ENCODE data around the gene FYB1.
A peak's percentile ranks its signal among the peaks of the same experiment; 100 is the strongest.
"Not testable (repeated sequence)": the region's sequence is repeated elsewhere in the genome, so short reads cannot be mapped to it uniquely, and the experiment has no call there.

The FYB1 gene

DNA sequence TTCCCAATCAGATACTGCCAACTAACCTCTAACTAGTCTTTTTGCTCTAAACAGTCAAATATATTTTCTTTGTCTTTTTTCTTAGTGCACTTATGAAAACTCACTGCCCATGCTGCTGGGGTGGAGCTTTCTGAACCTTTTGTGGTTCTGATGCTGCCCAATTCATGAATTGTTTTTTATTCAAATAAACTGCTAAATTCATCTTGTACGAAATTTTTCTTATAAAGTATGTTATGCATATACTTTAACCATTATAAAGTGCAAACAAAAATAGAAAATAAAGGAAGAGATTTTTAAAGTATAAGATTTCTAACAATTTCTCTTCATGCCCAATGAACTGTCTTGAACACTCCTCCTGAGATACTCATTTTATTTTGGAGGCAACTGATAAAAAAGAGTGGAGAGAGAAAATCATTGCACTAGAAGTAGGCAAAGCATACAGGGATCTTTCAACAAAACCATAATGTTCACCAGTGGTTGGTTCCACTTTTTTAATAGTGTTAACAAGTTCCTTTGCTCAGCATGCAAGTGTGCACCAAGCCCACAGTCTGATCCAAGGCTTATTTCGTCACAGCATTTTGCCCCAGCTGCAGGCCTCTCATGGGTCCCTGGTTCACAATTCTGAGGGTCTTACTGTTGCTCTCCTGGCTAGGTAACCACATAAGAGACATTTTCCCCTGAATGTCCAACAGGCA lies 6.2 kb upstream of the FYB1 start:
- no peak for FAIRE-seq

DNA sequence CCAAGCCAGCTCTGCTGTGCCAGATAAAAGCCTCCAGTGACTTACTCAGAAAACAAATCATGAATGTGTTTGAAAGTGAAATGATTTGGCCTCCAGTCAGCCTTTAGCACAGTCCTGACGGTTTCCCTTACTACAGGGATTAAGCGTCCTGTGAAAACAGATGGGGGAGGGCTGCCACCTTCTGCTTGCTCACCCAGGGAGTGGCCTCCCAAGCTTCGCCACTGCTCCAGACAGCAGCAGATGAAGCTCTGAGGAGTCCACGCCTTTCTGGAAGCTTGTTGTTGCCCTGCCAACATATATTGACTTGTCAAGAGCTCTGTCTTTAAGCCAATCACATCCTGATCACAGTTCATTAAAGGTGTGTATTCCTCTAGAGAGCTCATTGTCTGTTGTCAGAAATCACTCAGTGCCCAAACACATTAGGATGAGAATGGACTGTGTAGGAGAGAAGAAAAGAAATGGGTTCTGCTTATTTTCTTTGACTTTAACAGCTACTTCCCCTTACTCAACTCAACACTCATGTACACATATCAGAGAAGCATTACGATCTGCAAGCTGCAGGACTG lies 4.9 kb upstream of the FYB1 start:
- FAIRE-seq, result no peak

DNA sequence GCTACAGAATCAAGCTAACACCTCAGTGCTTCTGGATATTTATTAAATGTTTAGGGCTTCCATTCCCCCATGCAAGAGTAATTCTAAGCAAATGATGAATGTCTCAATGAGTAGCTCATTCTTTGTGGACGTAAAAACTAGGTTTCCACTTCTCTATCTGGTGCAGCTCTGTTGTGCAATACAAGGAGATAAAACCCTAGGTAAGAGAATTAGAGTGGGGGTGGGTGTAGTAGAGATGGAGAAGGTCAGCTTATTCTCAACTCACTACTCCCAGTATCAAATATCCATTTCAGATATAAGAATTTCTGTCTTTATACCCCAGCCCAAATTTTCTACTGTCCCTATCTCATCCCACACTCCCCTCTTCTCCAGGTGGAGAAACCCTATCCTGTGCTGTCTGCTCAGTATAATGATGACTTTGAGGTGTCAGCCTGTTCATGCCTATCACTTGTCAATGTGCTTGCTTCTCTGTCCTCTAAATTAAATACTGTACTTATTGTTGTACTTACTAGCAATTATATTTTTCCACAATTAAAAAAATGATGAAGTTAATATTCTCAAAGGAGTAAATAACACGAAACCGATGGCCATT lies 4.3 kb upstream of the FYB1 start:
- no peak for FAIRE-seq

DNA sequence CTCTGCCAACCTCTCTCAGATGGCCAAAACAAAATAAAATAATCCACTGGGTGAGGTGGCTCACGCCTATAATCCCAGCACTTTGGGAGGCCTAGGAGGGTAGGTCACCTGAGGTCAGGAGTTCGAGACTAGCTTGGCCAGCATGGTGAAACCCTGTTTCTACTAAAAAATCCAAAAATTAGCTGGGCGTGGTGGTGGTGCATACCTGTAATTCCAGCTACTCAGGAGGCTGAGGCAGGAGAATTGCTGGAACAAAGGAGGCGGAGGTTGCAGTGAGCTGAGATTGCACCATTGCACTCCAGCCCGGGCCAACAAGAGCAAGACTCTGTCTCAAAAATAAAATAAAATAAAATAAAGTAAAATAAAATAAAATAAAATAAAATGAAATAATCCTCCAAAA lies 2.3 kb upstream of the FYB1 start:
- FAIRE-seq, result not testable (repeated sequence)

DNA sequence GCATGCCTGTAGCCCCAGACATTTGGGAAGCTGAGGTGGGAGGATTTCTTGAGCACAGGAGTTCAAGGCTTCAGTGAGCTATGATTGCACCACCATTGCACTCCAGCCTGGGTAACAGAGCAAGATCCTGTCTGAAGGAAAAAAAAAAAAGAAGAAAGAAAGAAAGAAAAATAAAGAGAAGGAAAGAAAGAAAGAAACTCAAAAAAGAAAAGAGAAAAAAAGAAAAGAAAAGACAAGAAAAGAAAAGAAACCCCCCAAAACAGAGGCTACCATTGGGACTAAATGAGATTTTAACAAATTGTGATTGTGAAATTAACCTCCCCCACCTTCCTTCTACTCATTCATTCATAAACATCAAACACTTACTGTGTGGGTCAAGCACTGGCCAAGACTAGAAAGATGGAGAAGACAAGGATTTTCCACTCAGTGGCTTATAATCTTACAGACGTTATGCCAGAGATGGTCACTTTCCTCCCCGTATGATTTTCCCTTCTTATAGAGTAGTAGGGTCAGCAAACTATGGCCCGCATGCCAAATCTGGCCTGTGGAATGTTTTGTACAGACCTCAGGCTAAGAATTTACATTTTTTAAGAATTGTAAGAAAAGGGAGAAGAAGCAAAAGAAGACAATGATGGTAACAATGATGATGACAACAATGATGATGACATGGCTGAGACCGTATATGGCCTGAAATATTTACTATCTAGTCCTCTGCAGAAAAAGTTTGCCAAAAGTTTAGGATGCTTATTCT lies 1.1 kb upstream of the FYB1 start:
- FAIRE-seq, result no peak

DNA sequence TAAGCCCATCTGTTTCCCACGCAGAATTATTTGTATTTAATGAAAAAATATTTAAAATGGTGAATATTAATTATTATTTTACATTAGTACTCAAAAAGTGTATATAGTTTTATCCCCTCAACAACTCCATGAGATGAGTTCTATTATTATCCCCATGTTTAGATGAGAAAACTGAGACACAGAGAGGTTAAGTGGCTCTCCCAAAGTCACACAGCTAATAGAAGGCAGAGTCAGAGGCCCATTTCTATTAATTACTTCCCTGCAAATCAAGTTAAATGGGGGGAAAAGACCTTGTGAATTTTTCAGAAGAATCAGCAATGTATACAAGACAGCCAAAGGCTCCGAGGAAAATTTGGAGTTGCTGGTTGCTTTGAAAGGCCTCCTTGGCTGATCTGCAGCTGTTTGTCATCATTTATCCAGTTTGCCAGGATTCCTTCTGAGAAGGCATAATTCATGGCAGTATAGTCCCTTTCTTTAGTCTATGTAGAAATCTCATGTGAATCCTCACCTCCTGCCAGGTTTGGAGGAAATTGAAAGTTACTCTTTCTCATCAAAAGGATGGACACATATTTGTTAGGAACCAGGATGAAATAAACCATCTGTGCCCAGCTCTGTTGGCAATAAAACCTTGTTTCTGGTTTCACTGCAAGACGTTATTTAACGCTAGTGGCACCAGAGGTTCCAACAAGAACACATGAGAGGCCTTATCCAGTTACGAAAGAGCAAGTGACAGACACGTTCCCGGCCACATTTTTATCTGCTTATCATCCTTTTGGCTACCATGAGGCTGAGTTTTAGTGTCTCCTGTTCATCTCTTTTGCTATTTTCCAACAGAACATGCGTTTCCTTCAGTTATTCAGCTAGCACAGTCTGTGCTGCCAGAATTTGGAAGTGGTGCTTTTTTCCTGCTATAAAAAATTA lies 621 bp downstream of the FYB1 start:
- no peak for FAIRE-seq

DNA sequence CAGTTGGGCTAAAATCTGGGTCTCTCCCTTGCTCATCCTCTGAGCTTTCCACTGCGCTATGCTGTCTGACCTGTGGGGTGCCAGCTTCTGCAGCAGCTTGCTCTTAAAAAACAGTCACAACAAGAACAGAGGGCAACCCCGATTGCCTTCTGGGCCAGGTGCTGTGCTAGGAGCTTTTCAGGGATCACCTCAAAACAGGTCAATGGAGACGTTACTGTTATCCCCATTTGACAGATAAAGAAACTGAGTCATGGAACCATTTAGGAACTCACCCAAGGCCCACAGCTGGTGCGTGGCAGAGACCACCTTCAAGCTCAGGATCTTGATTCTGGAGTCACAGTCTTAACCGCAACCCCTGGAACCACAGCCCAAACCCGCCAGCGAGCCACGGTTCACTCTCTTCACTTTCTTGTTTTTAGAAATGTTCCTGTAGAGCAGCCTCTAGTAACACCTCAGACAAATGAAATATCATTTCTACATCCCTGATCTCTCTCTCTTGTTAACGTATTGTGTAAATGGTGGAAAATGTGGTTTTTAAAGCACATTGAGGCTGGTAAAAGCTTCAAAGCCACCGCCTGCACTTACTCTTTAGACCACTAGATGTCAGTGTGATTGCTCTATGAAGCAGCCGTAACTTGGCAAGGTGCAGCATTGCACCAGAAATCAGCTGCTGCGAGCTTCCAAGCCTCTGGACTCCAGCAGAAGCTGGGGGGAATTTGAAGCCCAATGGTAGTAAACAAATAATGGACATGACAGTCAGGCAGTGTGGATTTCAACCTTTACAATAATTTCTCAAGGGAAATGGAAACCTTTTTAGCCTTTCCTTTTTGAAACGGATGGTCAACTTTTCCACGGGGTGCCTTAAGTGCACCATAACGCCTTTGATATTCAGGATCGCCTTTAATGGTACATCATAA lies 1.7 kb downstream of the FYB1 start:
- peak; percentile 60 for FAIRE-seq

DNA sequence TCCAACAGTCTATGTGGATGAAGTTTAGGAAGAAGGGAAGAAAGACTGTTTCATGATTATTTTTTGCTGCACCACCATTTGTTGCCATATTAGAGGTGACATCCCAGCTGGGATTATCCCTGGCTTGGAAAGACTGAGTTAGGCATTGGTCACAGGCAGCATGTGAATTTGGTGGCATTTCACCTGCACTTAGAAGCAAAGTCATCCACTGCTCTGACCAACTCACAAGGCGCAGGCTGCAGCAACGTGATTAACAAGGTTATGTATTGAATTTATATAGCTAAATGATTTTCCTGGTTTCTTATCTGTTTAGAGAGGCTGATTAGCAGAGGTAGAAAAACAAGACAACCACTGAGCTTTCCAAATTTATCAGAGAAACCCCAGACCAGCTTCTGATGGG lies 2.7 kb downstream of the FYB1 start:
- no peak for FAIRE-seq

DNA sequence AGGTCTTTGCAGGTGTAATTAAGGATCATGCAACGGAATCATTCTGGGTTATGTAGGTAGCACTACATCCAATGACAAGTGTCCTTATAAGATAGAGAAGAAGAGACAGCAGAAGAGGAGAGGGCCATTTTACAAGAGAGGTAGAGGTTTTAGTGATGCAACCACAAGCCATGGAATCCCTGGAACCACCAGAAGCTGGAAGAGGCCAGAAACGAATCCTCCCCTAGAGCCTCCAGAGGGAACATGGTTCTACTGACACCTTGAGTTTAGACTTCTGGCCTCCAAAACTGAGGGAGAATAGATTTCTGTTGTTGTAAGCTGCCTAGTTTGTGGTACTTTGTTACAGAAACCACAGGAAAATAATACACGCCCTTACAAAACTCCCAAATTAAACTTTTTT lies 3.5 kb downstream of the FYB1 start:
- no peak for FAIRE-seq

DNA sequence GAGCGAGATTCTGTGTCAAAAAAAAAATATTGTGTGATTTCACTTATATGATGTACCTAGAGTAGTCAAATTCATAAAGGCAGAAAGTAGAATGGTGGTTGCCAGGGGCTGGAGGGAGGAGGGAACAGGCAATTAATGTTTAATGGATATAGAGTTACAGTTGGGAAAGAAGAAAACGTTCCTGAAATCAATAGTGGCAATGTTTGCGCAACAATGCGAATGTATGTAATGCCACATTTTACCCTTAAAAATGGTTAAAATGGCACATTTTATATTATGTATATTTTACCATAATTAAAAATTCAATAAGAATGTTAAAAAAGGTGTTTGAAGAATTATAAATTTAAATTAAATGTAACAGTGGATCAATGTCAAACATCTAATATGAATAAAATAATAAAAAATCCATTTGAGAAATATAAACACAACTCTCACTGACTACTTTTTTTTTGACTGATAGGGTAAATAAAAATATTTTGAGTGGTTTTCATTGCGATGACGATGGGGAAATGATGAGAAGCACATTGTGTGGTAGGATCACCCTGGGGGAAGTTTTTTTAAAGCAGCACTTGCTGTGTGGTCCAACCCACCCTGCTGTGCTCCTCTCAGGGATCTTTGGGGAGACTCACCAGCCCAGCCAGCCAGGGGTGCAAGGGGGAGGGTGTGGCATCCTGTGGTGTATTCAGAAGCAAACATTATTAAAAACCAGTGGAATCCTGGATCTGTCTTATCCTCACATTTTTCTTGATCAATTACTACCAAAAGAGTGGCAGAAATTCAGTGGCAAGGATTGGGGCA lies 4.3 kb downstream of the FYB1 start:
- no peak for FAIRE-seq

DNA sequence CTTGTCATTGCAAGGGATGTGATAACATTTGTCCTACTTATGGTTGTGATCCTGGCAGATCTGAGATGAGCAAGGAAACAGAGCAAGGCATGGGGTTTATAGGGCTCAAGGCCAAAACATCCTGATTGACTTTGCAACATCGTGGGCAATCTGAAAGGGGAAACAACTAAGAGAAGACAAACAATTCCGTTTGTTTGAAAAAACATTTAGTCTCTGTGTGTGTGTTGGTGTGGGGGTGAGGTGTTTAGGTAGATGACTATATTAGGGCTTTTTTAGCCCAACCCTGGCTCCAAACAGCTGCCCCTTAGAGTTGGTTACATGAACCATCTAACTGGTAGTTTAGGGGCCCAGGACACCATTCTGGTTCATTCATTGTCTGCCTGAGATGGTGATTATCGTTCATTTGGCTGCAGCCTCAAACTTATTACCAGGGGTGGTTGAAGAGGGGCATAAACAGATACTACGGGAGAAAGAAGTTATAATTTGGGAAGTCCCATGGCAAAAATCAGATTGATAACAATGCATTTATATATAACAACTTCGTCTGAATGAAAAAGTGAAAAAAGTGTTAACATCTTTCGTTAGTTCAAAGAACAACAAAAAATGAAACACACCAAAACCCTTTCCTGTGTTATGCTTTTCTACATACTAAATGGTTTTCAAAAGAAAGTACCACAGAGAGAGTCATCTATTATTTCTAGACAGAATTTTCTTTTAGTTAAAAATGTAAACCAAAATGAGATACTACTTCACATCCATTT lies 5.7 kb downstream of the FYB1 start:
- no peak for FAIRE-seq

DNA sequence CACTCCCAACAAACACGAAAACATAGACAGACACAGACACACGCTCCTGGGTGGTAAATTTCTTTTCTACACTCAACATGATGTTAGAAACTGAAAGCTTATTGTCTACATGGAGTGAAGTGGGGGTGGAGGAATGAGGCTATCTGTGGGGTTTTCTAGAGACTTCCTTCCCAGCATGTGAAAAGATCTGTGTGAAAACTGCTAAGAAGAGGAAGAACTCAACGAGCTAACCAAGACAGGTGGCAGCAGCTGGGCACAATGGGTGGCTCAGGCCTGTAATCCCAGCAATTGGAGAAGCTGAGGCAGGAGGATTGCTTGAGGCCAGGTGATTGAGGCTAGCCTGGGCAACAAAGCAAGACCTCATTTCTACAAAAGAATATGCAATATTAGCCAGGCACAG lies 7.6 kb downstream of the FYB1 start:
- FAIRE-seq, result no peak

DNA sequence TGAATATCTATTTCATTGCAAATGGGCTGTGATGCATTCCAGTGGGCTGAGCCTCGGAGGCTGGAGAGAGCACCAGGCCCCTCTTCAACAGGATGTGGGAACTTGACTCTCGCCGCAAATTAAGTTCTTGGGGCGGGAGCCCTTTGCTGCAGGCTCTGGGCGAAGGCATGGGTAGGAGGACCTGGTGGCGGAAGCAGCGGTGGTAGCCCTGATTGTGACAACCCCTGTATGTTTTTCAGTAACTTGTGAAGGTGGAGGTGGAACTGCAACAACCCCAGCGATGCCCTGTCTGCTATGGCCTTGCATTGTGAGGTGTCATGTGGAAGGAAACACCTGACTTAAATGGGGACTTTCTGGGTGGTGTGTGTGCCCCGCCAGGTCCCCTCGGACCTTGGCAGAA lies 9.4 kb downstream of the FYB1 start:
- no peak for FAIRE-seq

DNA sequence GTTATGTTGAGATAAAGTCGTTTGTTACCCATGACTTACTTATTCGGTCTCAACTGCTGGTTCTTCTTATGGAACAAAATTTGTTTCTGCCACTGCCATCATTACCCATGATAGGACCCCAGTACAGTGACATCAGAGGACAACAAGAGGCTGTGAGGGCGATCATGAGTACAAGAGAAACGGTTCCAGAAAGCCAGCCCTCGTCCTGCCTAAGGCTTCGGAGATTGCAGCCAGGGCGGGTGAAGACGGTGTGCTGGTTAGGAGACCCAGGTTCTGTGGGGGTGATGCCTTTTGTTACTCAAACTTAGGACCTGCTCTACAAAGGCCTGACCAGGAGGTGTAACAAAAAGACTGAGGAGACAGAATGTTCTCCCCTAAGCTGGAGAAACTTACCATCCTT lies 10.9 kb downstream of the FYB1 start:
- FAIRE-seq, result no peak

DNA sequence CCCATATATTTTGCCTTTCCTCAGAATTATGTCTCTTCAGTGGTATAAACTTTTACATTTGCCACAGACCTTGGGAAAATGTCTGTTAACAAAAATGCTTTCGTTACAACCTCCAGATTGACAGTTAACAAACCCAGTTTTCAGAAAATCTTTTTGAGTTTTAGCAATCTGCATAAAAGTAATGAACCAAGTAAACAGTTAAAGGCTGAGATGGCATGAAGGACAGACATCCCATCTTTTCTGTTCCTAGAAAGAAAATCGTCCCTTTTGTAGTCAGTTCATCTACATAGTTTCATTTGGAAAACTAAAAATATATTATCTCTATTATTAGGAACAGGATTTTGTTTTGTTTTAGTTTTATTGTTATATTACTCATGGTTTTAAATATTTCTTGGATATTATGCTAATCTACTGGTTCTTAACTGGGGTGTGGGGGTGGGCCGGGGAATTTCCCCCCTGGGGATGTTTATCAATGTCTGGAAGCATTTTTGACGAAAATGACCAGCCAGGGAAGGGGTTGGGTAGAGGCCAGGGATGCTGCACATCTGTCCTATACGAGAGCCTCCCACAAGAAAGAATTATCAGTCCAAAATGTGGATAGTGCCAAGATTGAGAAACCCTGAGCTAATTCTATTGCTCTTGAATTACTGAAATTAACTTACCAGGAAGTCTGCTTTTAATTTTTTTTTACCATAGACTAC lies 11.9 kb downstream of the FYB1 start:
- no peak for FAIRE-seq

DNA sequence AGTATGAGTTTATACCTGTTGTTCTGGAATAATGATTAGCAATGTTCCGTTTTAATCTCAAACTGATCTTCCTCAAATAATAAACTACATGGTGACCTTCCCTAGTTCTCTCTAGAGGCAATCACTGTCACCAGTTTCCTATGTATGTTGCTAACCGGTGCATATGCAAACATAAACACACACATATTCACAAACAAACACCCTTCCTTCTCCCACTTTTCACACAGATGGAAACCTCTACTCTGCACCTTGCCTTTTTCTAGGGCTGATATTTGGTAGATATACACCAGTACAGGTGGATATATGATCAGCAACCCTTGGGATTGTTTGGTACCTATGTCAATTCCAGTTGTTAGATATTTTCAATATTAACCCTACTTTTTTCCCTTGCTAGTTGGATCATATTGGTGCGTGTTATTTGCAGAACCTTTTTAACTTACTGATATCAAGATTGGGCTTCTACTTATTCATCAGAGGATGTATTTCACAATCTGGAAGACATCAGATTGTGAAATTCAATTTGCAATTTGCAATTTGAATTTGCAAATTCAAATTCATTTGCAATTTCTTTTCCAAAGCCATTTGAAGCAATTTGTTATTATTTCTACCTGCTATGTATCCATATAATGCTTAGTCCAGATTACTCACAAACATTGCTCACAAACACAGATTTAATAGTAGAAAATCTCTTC lies 12.6 kb downstream of the FYB1 start:
- no peak for FAIRE-seq

DNA sequence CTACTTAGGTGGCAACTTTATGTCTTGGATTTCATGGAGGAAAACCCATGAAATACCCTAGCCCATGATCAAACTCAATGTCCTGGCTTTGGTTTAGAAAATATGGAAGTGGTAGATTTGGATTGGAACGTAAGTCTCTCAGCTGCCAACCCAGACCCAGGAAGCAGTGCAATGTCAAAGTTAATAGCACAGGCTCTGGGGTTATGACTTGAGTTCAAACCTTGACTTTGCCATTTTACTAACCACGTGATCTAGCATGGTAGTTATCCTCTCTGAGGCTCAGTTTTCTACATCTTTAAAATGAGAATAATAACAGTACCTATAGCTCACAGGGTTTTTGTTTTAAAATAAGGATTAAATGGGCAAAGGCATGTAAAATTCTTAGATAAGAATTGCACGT lies 13.8 kb downstream of the FYB1 start:
- no peak for FAIRE-seq

DNA sequence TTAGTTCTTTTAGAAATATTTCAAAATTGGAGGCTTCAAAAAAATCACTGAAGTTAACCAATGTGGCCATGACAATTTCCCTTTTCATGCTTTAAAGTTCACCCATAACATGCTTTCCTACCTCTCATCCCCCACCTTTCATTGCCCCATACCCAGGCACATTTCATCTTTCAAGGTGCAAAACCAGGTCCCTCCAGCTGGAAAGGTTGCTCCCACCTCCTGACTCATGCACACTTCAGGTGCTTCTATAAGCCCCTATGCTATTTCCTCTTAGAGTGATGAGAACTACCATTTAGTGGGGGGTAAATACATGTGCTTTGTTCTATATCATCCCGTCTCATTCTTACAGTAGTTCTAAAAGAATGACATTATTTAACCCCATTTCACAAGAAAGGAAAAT lies 15.4 kb downstream of the FYB1 start:
- FAIRE-seq, result no peak

Measured in TTC549 (cell line).